ENCODE measurements around the gene CDC23.
A peak's percentile ranks its signal among the peaks of the same experiment; 100 is the strongest.

GRCh38 chr5:138180183-138180782 is 32.8 kb downstream of the CDC23 start:
- peak; percentile 61 for TF ChIP-seq CTCF (IDR thresholded peaks at IDR 0.05; ENCODE audit: low read depth, low read length)
- TF ChIP-seq EZH2phosphoT487 (IDR thresholded peaks at IDR 0.05; ENCODE audit: low read depth) = no peak
